Stomach smooth muscle (tissue), 2 donors: ENCODE data around the gene IFFO2.

ENCODE experiments used
- H3K27ac ChIP-seq: one replicate; pipeline ENCODE4 v1.7.0; 2013; ENCODE audit warnings: mild to moderate bottlenecking, low read length, inconsistent platforms
- H3K27me3 ChIP-seq, 2 donors: one replicate each; pipeline ENCODE4 v1.7.0; 2013; ENCODE audit warnings: low read length in 2 of 2; ENCODE audit not compliant: insufficient read depth in 2 of 2, control insufficient read depth in 1 of 2
- H3K36me3 ChIP-seq, 2 donors: one replicate each; pipeline ENCODE4 v1.7.0; 2013; ENCODE audit warnings: low read length in 2 of 2; ENCODE audit not compliant: control insufficient read depth in 2 of 2, insufficient read depth in 2 of 2
- H3K4me1 ChIP-seq: one replicate; pipeline ENCODE4 v1.7.0; 2013; ENCODE audit warnings: low read length; ENCODE audit not compliant: control insufficient read depth, insufficient read depth
- H3K4me3 ChIP-seq, 2 donors: one replicate each; pipeline ENCODE4 v1.7.0; 2013; ENCODE audit warnings: low read length in 2 of 2
- H3K9ac ChIP-seq, 2 donors: one replicate each; pipeline ENCODE4 v1.7.0; 2013; ENCODE audit warnings: low read length in 2 of 2, mild to moderate bottlenecking in 1 of 2
- H3K9me3 ChIP-seq, 2 donors: one replicate each; pipeline ENCODE4 v1.7.0; 2013; ENCODE audit warnings: low read length in 2 of 2; ENCODE audit not compliant: control insufficient read depth in 2 of 2
- donor health status: healthy.
- donor health status: Pancreatic carcinoma.

IFFO2 gene

DNA sequence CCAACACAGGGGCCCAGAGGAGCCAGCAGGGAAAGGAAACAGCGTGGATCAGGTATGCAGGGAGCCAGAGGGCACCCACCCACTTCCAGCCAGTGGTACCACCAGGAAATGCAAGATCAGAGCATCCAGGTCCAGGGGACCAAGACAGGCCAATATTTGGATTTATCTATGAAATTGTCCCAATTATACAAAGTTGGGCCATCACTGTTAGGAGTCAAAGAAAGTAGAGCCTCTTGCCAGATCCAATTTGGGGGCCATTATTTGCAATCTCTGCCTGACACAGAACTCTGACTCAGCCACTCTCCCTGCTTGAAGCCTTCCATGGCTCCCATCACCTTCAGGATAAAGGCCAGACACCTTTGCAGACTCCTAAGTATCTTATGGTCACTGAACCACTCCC is 75.9 kb downstream of the IFFO2 start:
- Histone ChIP-seq H3K27ac (no peak overlapping the region), H3K9me3 (no peaks in the 10 kb centered on the region), H3K4me3 (no peak overlapping the region), H3K9ac (no peak overlapping the region), H3K4me1 (no peaks in the 10 kb centered on the region), H3K27me3 (no peaks in the 10 kb centered on the region), H3K36me3 (peaks cover 0 to 8% of the 10 kb centered on the region in 2 donors)

DNA sequence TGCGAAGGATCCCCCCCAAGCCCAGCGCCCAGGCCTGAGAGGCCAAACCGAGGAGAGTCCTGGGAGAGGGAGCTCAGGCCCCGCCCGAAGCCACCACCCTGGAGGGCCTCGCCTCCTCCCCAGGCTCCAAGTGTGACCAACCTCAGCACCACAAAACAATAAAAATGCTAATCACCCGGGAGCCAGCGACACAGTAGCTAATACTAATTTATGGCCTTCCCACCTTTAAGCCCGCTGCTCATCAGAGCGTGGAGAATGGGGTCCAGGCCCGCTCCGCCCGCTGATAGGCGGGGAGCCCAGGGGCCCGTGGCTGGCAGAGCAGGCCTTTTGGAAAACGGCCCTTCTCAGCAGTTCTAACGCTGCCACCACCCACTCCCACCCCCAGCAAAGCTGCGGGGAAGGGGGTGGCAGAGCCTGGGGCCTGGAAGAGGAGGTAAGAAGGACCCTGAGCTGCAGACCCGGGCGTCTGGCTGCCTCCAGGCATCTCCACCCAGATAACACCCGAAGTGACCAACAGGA is 76.6 kb downstream of the IFFO2 start:
- H3K36me3 ChIP-seq, result peaks cover 0 to 8% of the 10 kb centered on the region in 2 donors
- no peaks in the 10 kb centered on the region for H3K27me3 ChIP-seq
- H3K27ac ChIP-seq, result no peak overlapping the region
- H3K9ac ChIP-seq, result no peak overlapping the region
- H3K9me3 ChIP-seq, result no peaks in the 10 kb centered on the region
- H3K4me1 ChIP-seq, result no peaks in the 10 kb centered on the region
- H3K4me3 ChIP-seq, result no peak overlapping the region

DNA sequence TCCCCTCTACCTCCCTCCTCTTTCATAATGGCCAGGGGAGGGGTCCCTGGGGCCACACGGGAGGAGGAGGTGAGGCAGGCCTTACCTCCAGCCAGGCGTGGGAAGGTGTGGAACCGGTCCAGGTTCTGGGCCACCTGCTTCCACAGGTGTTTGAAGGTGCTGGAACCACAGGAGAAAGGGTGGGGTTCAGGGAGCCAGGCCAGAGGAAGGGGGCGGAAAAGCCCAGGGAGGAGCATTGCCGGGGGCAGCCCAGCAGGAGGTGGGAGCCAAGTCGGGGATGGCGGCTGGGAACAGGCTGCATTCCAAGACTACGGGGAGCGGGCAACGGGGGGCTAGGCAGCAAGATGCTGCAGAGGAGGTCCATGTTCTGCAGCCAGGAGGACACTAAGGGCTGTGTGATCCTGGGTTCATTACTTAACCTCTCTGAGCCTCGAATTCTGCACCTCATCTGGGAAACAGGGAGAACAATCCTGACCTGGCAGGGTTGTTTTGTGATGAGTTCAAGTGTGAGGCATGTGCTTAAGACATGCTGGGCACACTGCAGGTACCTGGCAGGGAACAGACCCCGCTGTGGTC is 77.2 kb downstream of the IFFO2 start:
- Histone ChIP-seq H3K27ac (no peak overlapping the region), H3K9ac (no peak overlapping the region), H3K9me3 (no peaks in the 10 kb centered on the region), H3K27me3 (no peaks in the 10 kb centered on the region), H3K4me3 (no peak overlapping the region), H3K36me3 (peaks cover 0 to 8% of the 10 kb centered on the region in 2 donors), H3K4me1 (no peaks in the 10 kb centered on the region)

DNA sequence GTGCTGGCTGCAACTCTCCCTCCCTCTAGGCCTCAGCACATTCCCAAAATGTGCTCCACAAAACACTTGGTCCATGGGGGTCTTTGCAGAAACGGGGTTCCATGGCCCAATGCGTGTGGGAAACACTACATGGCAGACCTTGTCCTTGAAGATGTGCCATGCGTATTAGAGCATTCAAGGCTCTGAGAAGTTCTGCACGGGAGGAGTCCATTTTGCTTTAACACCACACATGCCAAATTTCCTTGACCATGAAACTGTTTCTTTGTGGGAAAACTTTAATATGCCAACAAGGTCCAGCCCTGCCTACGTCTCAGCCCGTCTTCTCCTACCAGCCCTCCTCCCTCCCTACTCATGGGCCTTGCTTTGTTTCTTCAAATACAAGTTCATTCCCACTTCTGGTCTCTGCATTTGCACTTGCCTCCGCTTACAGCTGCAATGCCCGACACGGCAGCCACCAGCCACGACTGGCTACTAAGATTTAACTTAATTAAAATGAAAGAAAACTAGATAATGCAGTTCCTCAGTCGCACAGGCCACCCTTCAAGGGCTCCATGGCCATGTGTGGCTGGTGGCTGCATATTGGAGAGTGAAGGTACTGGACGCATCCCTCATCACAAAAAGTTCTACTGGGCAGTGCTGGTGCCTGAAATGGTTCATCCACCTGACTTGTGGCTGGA is 77.8 kb downstream of the IFFO2 start:
- Histone ChIP-seq H3K4me1 (no peaks in the 10 kb centered on the region), H3K9me3 (no peaks in the 10 kb centered on the region), H3K27me3 (no peaks in the 10 kb centered on the region), H3K27ac (no peak overlapping the region), H3K9ac (no peak overlapping the region), H3K4me3 (no peak overlapping the region), H3K36me3 (peaks cover 0 to 8% of the 10 kb centered on the region in 2 donors)

DNA sequence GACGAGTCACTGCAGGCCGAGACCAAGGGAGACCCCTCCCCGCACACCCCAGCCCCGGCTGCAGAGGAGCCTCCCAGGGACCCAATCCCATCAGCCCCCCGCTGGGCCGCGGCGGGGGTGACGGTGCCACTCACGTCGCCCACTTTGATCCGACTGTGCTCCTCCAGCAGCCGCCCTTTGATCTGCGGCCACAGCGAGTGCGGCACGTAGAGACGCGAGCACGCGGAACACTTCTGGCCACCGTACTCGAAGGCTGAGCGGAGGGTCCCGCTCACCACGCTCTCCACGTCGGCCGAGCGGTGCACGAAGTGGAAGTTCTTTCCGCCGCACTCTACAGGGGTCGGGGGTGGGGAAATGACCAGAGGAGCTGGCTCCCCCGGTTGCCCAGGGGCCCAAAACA is 79.2 kb downstream of the IFFO2 start:
- Histone ChIP-seq H3K4me1 (no peaks in the 10 kb centered on the region), H3K27ac (no peak overlapping the region), H3K27me3 (no peaks in the 10 kb centered on the region), H3K9ac (no peak overlapping the region), H3K9me3 (no peaks in the 10 kb centered on the region), H3K36me3 (peaks cover 0 to 5% of the 10 kb centered on the region in 2 donors), H3K4me3 (no peak overlapping the region)

DNA sequence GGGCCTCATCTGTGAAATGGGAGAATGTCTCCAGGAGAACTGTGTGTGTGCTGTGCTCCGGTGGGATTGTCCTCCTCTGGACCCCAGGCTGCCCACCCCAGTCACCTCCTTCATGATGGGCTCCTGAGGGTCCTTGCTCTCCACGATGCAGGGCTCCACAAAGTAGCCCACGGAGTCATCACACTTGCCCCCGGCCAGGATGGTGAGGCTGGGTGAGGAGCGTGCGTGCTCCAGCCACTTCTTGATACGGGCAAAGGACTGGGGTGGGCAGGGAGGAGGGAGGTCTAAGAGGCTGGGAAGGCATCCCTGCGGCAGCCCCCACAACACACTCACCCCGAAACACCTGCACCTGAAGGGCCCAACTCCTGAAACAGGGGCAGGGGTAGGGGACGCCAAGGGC is 80.3 kb downstream of the IFFO2 start:
- Histone ChIP-seq H3K36me3 (peaks cover 0 to 5% of the 10 kb centered on the region in 2 donors), H3K4me1 (no peaks in the 10 kb centered on the region), H3K9ac (no peak overlapping the region), H3K27me3 (no peaks in the 10 kb centered on the region), H3K27ac (no peak overlapping the region), H3K4me3 (no peak overlapping the region), H3K9me3 (no peaks in the 10 kb centered on the region)

DNA sequence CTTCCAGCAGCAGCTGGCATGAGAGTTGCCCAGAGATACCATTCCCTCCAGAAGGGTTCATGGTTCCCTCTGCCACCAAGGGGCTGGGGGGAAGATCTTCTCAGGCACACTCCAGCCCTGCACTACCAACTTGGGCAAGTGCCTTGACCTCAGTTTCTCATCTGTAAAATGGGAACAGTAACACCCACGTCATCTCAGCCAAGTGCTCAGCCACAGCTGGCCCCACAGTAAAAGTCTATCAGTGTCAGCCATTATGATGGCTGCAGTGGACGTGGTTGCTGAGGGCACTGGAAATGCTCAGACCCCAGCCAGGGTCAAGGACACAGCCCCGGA is 80.7 kb downstream of the IFFO2 start:
- Histone ChIP-seq H3K9me3 (no peaks in the 10 kb centered on the region), H3K4me1 (no peaks in the 10 kb centered on the region), H3K36me3 (peaks cover 0 to 4% of the 10 kb centered on the region in 2 donors), H3K9ac (no peak overlapping the region), H3K27ac (no peak overlapping the region), H3K27me3 (no peaks in the 10 kb centered on the region), H3K4me3 (no peak overlapping the region)

DNA sequence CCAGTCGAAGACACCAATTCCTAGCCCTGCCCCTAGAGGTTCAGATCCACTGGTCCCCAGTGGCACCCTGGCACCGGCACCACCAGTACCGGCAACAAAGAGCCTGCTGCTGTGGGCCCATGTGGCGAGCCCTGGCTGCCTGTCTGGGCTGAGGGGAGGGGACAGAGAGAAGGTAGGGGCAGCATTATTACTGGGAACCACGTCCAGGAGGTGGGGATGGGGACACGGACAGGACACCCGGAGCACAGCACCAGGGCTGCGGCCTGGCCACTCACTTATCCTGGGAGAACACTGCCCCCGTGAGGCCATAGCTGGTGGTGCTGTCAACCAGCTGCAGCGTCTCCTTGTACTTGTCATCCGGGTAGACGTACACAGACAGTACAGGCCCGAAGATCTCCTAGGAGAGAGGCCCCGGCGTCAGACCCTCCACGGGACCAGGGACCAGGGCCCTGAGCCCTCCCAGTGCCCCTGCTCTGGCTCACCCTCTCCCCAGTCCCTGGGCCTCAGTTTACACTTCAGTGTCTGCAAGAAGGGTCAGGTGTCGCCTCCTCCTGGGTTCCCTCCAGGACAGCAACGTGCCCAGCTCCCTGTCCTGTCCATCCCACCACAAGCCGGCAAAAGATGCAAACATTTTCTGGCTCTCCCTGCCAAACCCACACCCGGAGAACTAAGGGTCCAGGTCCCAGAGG is 81.2 kb downstream of the IFFO2 start:
- Histone ChIP-seq H3K4me3 (no peak overlapping the region), H3K9ac (no peak overlapping the region), H3K27me3 (no peaks in the 10 kb centered on the region), H3K4me1 (no peaks in the 10 kb centered on the region), H3K9me3 (no peaks in the 10 kb centered on the region), H3K36me3 (peaks cover 0 to 4% of the 10 kb centered on the region in 2 donors), H3K27ac (no peak overlapping the region)

DNA sequence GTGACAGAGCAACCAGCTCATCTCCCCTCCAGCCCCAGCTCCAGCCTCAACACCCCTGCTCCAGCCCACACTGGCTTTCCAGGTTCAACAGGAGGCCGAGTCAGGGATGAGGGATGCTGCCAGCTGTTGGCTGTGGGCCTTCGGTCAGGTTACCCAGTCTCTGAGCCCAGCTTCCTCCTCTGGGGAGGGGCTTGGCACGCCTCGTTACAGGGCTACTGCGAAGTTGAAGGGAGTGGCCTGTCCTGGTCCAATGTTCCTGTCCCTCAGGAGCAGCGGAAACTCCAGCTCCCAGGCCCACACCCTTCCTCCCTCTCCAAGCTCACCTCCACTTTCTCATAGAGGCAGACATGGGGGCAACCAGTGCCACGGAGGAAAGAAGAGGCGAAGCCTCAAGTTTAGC is 81.9 kb downstream of the IFFO2 start:
- no peak overlapping the region for H3K9ac ChIP-seq
- H3K27ac ChIP-seq, result no peak overlapping the region
- peaks cover 0 to 4% of the 10 kb centered on the region in 2 donors for H3K36me3 ChIP-seq

DNA sequence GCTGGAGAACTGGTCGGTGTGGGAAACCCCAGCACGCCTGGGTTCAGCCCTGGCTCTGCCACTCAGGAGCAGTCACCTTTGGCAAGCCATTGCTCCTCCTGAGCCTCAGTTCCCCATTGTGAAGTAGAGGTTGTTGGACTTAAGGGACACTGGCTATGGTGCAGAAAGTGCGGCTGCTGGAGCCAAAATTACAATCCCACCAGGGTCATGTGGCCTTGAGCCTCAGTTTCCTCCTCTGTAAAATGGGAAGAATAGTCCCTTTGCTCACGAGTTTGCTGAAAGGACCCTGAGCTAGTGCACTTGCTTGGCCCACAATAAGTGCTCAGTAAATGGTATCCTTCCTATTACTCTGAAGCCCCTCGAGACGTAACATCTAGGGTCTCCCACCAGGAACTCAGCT is 82.4 kb downstream of the IFFO2 start:
- Histone ChIP-seq H3K4me1 (no peaks in the 10 kb centered on the region), H3K9me3 (no peaks in the 10 kb centered on the region), H3K9ac (no peak overlapping the region), H3K27ac (no peak overlapping the region), H3K27me3 (no peaks in the 10 kb centered on the region), H3K36me3 (peaks cover 0 to 4% of the 10 kb centered on the region in 2 donors), H3K4me3 (no peak overlapping the region)

More for the DNA sequence above, 81.9 kb downstream of the IFFO2 start:
- H3K9me3 ChIP-seq, result no peaks in the 10 kb centered on the region
- H3K4me1 ChIP-seq, result no peaks in the 10 kb centered on the region
- no peak overlapping the region for H3K4me3 ChIP-seq
- no peaks in the 10 kb centered on the region for H3K27me3 ChIP-seq
